GM23338 (cell line): ENCODE results near the gene KRTAP2-2.

Source experiments
- CTCF ChIP-seq, 2 experiments: fragments of 200-600 bp in 1 of 2; sonication (generic) in 1 of 2; conservative IDR thresholded peaks; 2 replicates each; pipeline versions ENCODE4 v1.5.1 to v1.6.1; 2016 to 2017; ENCODE audit warnings: antibody characterized with exemption in 2 of 2, low read depth in 2 of 2, mild to moderate bottlenecking in 2 of 2, moderate library complexity in 1 of 2
- EZH2 ChIP-seq: fragments of 200-600 bp; sonication (generic); IDR thresholded peaks from one replicate; pipeline ENCODE4 v1.8.0; 2017; ENCODE audit warnings: antibody characterized with exemption, mild to moderate bottlenecking, low read depth; ENCODE audit not compliant: unreplicated experiment
- JUNB ChIP-seq: IDR thresholded peaks from one replicate; pipeline ENCODE4 v1.6.1; 2016; ENCODE audit warnings: antibody characterized with exemption; ENCODE audit not compliant: unreplicated experiment
- NANOG ChIP-seq: IDR thresholded peaks from 2 replicates; pipeline ENCODE4 v1.6.1; 2016; ENCODE audit warnings: antibody characterized with exemption, borderline replicate concordance
- POLR2AphosphoS5 ChIP-seq: IDR thresholded peaks from 2 replicates; pipeline ENCODE4 v1.6.1; 2016; ENCODE audit warnings: antibody characterized with exemption, low read depth

DNA sequence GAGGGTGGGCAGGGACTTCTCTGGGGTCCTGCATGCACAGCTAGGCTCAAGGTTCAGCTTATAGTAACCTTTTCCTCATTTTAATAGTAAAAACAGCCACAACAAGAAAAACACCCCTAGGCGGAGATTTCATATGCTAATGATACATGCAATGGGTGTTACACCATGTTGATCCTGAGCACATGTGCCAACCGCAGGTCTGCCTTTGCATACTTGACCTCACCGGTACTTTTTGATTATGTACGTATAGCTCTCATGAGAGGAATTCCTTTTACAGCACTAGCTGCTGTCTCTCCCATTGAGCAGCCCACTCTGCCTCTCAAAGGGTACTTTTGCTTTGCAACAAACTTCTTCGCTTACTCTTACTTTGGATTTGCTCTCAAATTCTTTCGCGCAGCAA, 41.0 kb upstream of the KRTAP2-2 start:
- TF ChIP-seq CTCF (conservative IDR thresholded peaks at IDR 0.05; ENCODE audit: low read depth in 2 of 2) = no peak
- TF ChIP-seq POLR2AphosphoS5 = no peak
- TF ChIP-seq JUNB = no peak
- TF ChIP-seq EZH2 = no peak
- TF ChIP-seq NANOG = no peak
